GM21619 (cell line): ENCODE measurements around the gene DCST1.

Experiments
- ATAC-seq: cut with Tn5 transposase; IDR thresholded peaks from one replicate; pipeline ENCODE4 v1.9.1; 2021; ENCODE audit not compliant: unreplicated experiment

DCST1 gene

GRCh38 chr1:155083865-155084721 lies 50.5 kb downstream of the DCST1 start:
- no peak for ATAC-seq

- ATAC-seq, result peak; percentile 67
These were observed 51.3 kb downstream of the DCST1 start for GRCh38 chr1:155084722-155085503.

GRCh38 chr1:155085504-155086127 lies 52.0 kb downstream of the DCST1 start:
- ATAC-seq, result no peak

- ATAC-seq, result no peak
These were observed 52.6 kb downstream of the DCST1 start for GRCh38 chr1:155086128-155086741.

GRCh38 chr1:155086856-155087535 lies 53.4 kb downstream of the DCST1 start:
- ATAC-seq, result no peak

GRCh38 chr1:155091071-155092051 lies 57.7 kb downstream of the DCST1 start:
- no peak for ATAC-seq

GRCh38 chr1:155092131-155092530 lies 58.5 kb downstream of the DCST1 start:
- no peak for ATAC-seq

GRCh38 chr1:155092641-155093040 lies 59.0 kb downstream of the DCST1 start:
- no peak for ATAC-seq

- ATAC-seq, result no peak
These were observed 60.4 kb downstream of the DCST1 start for GRCh38 chr1:155093911-155094621.

- no peak for ATAC-seq
These were observed 61.0 kb downstream of the DCST1 start for GRCh38 chr1:155094622-155094948.

GRCh38 chr1:155099331-155099730 lies 65.7 kb downstream of the DCST1 start:
- no peak for ATAC-seq
